SK-N-SH (cell line): Measurements from ENCODE around the gene DNAJC17. TPM values are rescaled to one million over a fixed set of nuclear protein-coding genes. Genes with fewer than 3 reads are reported as not detected.

Experiments
- CTCF ChIA-PET: fragments of 300-600, 350-600 bp; formaldehyde crosslinking; extraction: SDS; loops from one replicate; lab custom pipeline; 2021; lab: Yijun Ruan, JAX
- POLR2A ChIA-PET: fragments of 350-600 bp; sonication (Branson Sonifier 250); formaldehyde crosslinking; extraction: SDS; loops from one replicate; lab custom pipeline; 2020; ENCODE audit warnings: antibody characterized with exemption, inconsistent platforms; lab: Yijun Ruan, JAX
- DNase-seq: peaks from one replicate; pipeline ENCODE4 v3.0.0; 2012
- H2AFZ ChIP-seq: fragments of 200-600 bp; sonication (generic); 2 replicates; pipeline ENCODE4 v1.8.1; 2016; ENCODE audit warnings: antibody characterized with exemption, mild to moderate bottlenecking, low read depth
- H3F3A ChIP-seq: fragments of 200-600 bp; sonication (generic); replicated peaks from 2 replicates; pipeline ENCODE3; 2016; ENCODE audit warnings: antibody characterized with exemption, mild to moderate bottlenecking; ENCODE audit not compliant: insufficient read depth
- H3K27ac ChIP-seq, 2 experiments: fragments of 200-500 bp in 1 of 2; fragments of 200-600 bp in 1 of 2; sonication (Bioruptor generic) in 1 of 2; sonication (generic), shearing (Covaris generic) in 1 of 2; 2 replicates each; pipeline versions ENCODE4 v1.5.1 to v1.6.1; 2014 to 2016; ENCODE audit warnings: low read depth in 2 of 2, inconsistent platforms in 1 of 2, low read length in 1 of 2, mild to moderate bottlenecking in 1 of 2, mixed read lengths in 1 of 2
- H3K27me3 ChIP-seq: fragments of 200-600 bp; sonication (generic), shearing (Covaris generic); 2 replicates; pipeline ENCODE4 v1.6.1; 2016; ENCODE audit warnings: mixed run types; ENCODE audit not compliant: insufficient read depth
- H3K36me3 ChIP-seq, 2 experiments: fragments of 200-500 bp in 1 of 2; fragments of 200-600 bp in 1 of 2; sonication (Bioruptor generic) in 1 of 2; sonication (generic) in 1 of 2; replicated peaks in 1 of 2; 2 replicates each; pipeline versions ENCODE3 to v1.5.1; 2014 to 2016; ENCODE audit warnings: low read length in 1 of 2, mild to moderate bottlenecking in 1 of 2; ENCODE audit not compliant: insufficient read depth in 2 of 2, control insufficient read depth in 1 of 2
- H3K4me1 ChIP-seq, 2 experiments: fragments of 200-500 bp in 1 of 2; fragments of 200-600 bp in 1 of 2; sonication (Bioruptor generic) in 1 of 2; sonication (generic), shearing (Covaris generic) in 1 of 2; 2 replicates each; pipeline versions ENCODE4 v1.5.1 to v1.6.1; 2014 to 2016; ENCODE audit warnings: low read depth in 1 of 2, low read length in 1 of 2, mixed run types in 1 of 2; ENCODE audit not compliant: insufficient read depth in 2 of 2, control insufficient read depth in 1 of 2
- H3K4me2 ChIP-seq: fragments of 200-600 bp; sonication (generic), shearing (Covaris generic); 2 replicates; pipeline ENCODE4 v1.6.1; 2017; ENCODE audit warnings: mixed run types
- H3K4me3 ChIP-seq, 2 experiments: fragments of 200-500 bp in 1 of 2; fragments of 200-600 bp in 1 of 2; sonication (Bioruptor generic) in 1 of 2; sonication (generic), shearing (Covaris generic) in 1 of 2; 2 replicates each; pipeline versions ENCODE4 v1.5.1 to v1.8.1; 2014 to 2016; ENCODE audit warnings: low read depth in 2 of 2, inconsistent platforms in 1 of 2, low read length in 1 of 2, mild to moderate bottlenecking in 1 of 2, mixed read lengths in 1 of 2, moderate library complexity in 1 of 2
- H3K79me2 ChIP-seq: fragments of 200-600 bp; sonication (generic); 2 replicates; pipeline ENCODE4 v1.8.1; 2017; ENCODE audit warnings: mild to moderate bottlenecking; ENCODE audit not compliant: insufficient read depth
- H3K9ac ChIP-seq: fragments of 200-600 bp; sonication (generic); 2 replicates; pipeline ENCODE4 v1.6.1; 2017; ENCODE audit warnings: mixed run types
- H3K9me2 ChIP-seq: fragments of 200-600 bp; sonication (generic); 2 replicates; pipeline ENCODE4 v1.6.1; 2017; ENCODE audit warnings: mixed run types
- H3K9me3 ChIP-seq: fragments of 200-600 bp; sonication (generic); 2 replicates; pipeline ENCODE4 v1.6.1; 2017; ENCODE audit warnings: mixed run types, mild to moderate bottlenecking, moderate library complexity
- H4K20me1 ChIP-seq: fragments of 200-600 bp; sonication (generic); 2 replicates; pipeline ENCODE4 v1.6.1; 2017; ENCODE audit warnings: mild to moderate bottlenecking, mixed run types; ENCODE audit not compliant: insufficient read depth
- CHD2 ChIP-seq: fragments of 150-350 bp; IDR thresholded peaks from 2 replicates; pipeline ENCODE4 v1.6.1; 2018; ENCODE audit warnings: low read length; ENCODE audit not compliant: partially characterized antibody
- EP300 ChIP-seq, 2 experiments: IDR thresholded peaks; 2 replicates each; pipeline versions ENCODE4 v1.4.0 to v1.6.1; 2012; ENCODE audit warnings: borderline replicate concordance in 1 of 2, low read depth in 1 of 2, low read length in 1 of 2
- FOXJ3 ChIP-seq: sonication (generic); formaldehyde crosslinking; IDR thresholded peaks from 2 replicates; pipeline ENCODE4 v1.5.1; 2020; ENCODE audit warnings: mild to moderate bottlenecking, missing genetic modification reagents
- FOXM1 ChIP-seq: IDR thresholded peaks from 2 replicates; pipeline ENCODE4 v1.4.0; 2012; ENCODE audit warnings: low read depth, mild to moderate bottlenecking
- GABPA ChIP-seq: IDR thresholded peaks from 2 replicates; pipeline ENCODE4 v1.4.0; 2012; ENCODE audit warnings: low read depth, mild to moderate bottlenecking
- GATA2 ChIP-seq: sonication (generic); formaldehyde crosslinking; IDR thresholded peaks from 2 replicates; pipeline ENCODE4 v1.5.0; 2020; ENCODE audit warnings: mild to moderate bottlenecking, missing genetic modification reagents
- JUND ChIP-seq: IDR thresholded peaks from 2 replicates; pipeline ENCODE4 v1.4.0; 2012
- MAX ChIP-seq: IDR thresholded peaks from 2 replicates; pipeline ENCODE4 v1.4.0; 2012; ENCODE audit warnings: low read depth
- MEF2A ChIP-seq: IDR thresholded peaks from 2 replicates; pipeline ENCODE4 v1.4.0; 2012; ENCODE audit warnings: low read depth, borderline replicate concordance
- MXI1 ChIP-seq: IDR thresholded peaks from 2 replicates; pipeline ENCODE4 v1.6.1; 2012; ENCODE audit warnings: mild to moderate bottlenecking, low read depth, low read length, improper control_type of control experiment
- PBX3 ChIP-seq: IDR thresholded peaks from 2 replicates; pipeline ENCODE4; 2012
- POLR2AphosphoS5 ChIP-seq: IDR thresholded peaks from 2 replicates; pipeline ENCODE4 v1.6.1; 2012; ENCODE audit warnings: low read depth, low read length
- RCOR1 ChIP-seq: fragments of 150-350 bp; IDR thresholded peaks from 2 replicates; pipeline ENCODE4 v1.6.1; 2017; ENCODE audit warnings: antibody characterized with exemption, low read length
- RFX5 ChIP-seq: IDR thresholded peaks from 2 replicates; pipeline ENCODE4 v1.6.1; 2012; ENCODE audit warnings: mild to moderate bottlenecking, improper control_type of control experiment, low read length
- RXRA ChIP-seq: IDR thresholded peaks from 2 replicates; pipeline ENCODE4 v1.4.0; 2012; ENCODE audit warnings: low read depth, mild to moderate bottlenecking, borderline replicate concordance
- SMC3 ChIP-seq: IDR thresholded peaks from 2 replicates; pipeline ENCODE4 v1.6.1; 2012; ENCODE audit warnings: low read depth, low read length, improper control_type of control experiment
- TAF1 ChIP-seq: IDR thresholded peaks from 2 replicates; pipeline ENCODE4 v1.6.1; 2012; ENCODE audit warnings: low read depth, mild to moderate bottlenecking, low read length, moderate library complexity, borderline replicate concordance
- TCF12 ChIP-seq: IDR thresholded peaks from 2 replicates; pipeline ENCODE4 v1.4.0; 2012
- USF1 ChIP-seq: IDR thresholded peaks from 2 replicates; pipeline ENCODE4 v1.4.0; 2012; ENCODE audit warnings: low read depth, borderline replicate concordance
- USF2 ChIP-seq: fragments of 150-350 bp; IDR thresholded peaks from 2 replicates; pipeline ENCODE4 v1.6.1; 2017; ENCODE audit warnings: antibody characterized with exemption, low read length, low read depth, borderline replicate concordance
- WGBS: methylation state at CpG from one replicate; pipeline ENCODE4 v1.1.6; 2017; ENCODE audit warnings: low lambda C conversion rate; 5-methylcytosine and 5-hydroxymethylcytosine counted together
- polyA plus RNA-seq, 3 experiments: library from polyadenylated mRNA; depleted of rRNA; stranded (reverse); fragments of >200 nt; gene quantifications; 2 replicates each; pipeline ENCODE4 v1.2.3, GENCODE V29; 2012

Gene DNAJC17
- polyA plus RNA-seq, 1 of the 3 experiments (the other 2 are of a cell fraction) = 61.6 TPM

GRCh38 chr15:40841741-40842140 lies 34.5 kb upstream of the DNAJC17 start:
- CTCF ChIA-PET = interaction anchor here (0.7 to 5.3 kb wide), 3 partner anchors 11 to 32 kb away, joined by 3 to 42 read pairs (median 3); no protein-coding TSS in a partner anchor
- WGBS = 65% methylated on average over 2 of the region's 2 CpGs
- no peaks in the 10 kb centered on the region for H3F3A ChIP-seq
- no peaks in the 10 kb centered on the region for H3K36me3 ChIP-seq
- no peaks in the 10 kb centered on the region for H3K9me2 ChIP-seq
- no peak overlapping the region for H3K4me2 ChIP-seq
- no peak for DNase-seq
- H3K79me2 ChIP-seq = no peaks in the 10 kb centered on the region
- H3K4me3 ChIP-seq = no peak overlapping the region
- H3K9ac ChIP-seq = no peak overlapping the region
- peaks cover 9% of the 10 kb centered on the region; the same call in 1 of the 2 replicates for H3K27me3 ChIP-seq
- H3K4me1 ChIP-seq = peaks cover 0 to 8% of the 10 kb centered on the region in 2 experiments; a peak in 1 of 4 replicates
- no peaks in the 10 kb centered on the region for H4K20me1 ChIP-seq
- no peak overlapping the region for H2AFZ ChIP-seq
- POLR2A ChIA-PET = no interaction called here
- TF ChIP-seq POLR2AphosphoS5 = no peak
- TF ChIP-seq GATA2 = no peak
- no peak for TF ChIP-seq CHD2
- no peak for TF ChIP-seq TCF12
- TF ChIP-seq EP300 (IDR thresholded peaks at IDR 0.05; ENCODE audit: borderline replicate concordance in 1 of 2, low read depth in 1 of 2, low read length in 1 of 2) = no peak
- no peak for TF ChIP-seq RXRA
- no peak for TF ChIP-seq RCOR1
- TF ChIP-seq MAX = no peak
- no peak for TF ChIP-seq JUND
- no peak for TF ChIP-seq FOXJ3 (CRISPR knock-in tag)
- TF ChIP-seq SMC3 = no peak
- TF ChIP-seq MXI1 = no peak
- no peak for TF ChIP-seq RFX5
- TF ChIP-seq USF2 = no peak
- no peak for TF ChIP-seq USF1
- TF ChIP-seq FOXM1 = no peak
- TF ChIP-seq TAF1 = no peak
- no peak overlapping the region for H3K27ac ChIP-seq
- no peaks in the 10 kb centered on the region for H3K9me3 ChIP-seq

- peaks cover 0 to 3% of the 10 kb centered on the region in 2 experiments; a peak in 2 of 4 replicates for H3K4me1 ChIP-seq
- no peak for TF ChIP-seq GABPA
- no peak for TF ChIP-seq PBX3
- TF ChIP-seq RCOR1 = no peak
- TF ChIP-seq USF2 = no peak
- no peak for TF ChIP-seq MEF2A
- no peak for TF ChIP-seq USF1
- H2AFZ ChIP-seq = no peak overlapping the region
- H3K27ac ChIP-seq = no peak overlapping the region
- CTCF ChIA-PET = interaction anchor here (1.1 to 5.3 kb wide), 5 partner anchors 8 to 56 kb away, joined by 3 to 42 read pairs (median 4); partner anchors contain the start of gene VPS18
- H3K9me2 ChIP-seq = no peaks in the 10 kb centered on the region
- 70% methylated on average over 5 of the region's 5 CpGs for WGBS
- no peak overlapping the region for H3K4me2 ChIP-seq
- H4K20me1 ChIP-seq = no peaks in the 10 kb centered on the region
- no peak overlapping the region for H3K4me3 ChIP-seq
- no peaks in the 10 kb centered on the region for H3K79me2 ChIP-seq
- POLR2A ChIA-PET = no interaction called here
- no peaks in the 10 kb centered on the region for H3K9me3 ChIP-seq
- no peak overlapping the region for H3K9ac ChIP-seq
- DNase-seq = no peak
- peaks cover 9% of the 10 kb centered on the region; the same call in 1 of the 2 replicates for H3K27me3 ChIP-seq
- H3F3A ChIP-seq = no peaks in the 10 kb centered on the region
- H3K36me3 ChIP-seq = no peaks in the 10 kb centered on the region
These were observed 31.5 kb upstream of the DNAJC17 start for GRCh38 chr15:40838756-40839155.
